Embryonic facial prominence (tissue), 1 donor: ENCODE measurements around the gene IFNAR2.

Experiments used
- DNase-seq: peaks from one replicate; pipeline ENCODE4 v3.0.0-alpha.2; 2016; ENCODE audit errors: extremely low spot score

The IFNAR2 gene

DNA sequence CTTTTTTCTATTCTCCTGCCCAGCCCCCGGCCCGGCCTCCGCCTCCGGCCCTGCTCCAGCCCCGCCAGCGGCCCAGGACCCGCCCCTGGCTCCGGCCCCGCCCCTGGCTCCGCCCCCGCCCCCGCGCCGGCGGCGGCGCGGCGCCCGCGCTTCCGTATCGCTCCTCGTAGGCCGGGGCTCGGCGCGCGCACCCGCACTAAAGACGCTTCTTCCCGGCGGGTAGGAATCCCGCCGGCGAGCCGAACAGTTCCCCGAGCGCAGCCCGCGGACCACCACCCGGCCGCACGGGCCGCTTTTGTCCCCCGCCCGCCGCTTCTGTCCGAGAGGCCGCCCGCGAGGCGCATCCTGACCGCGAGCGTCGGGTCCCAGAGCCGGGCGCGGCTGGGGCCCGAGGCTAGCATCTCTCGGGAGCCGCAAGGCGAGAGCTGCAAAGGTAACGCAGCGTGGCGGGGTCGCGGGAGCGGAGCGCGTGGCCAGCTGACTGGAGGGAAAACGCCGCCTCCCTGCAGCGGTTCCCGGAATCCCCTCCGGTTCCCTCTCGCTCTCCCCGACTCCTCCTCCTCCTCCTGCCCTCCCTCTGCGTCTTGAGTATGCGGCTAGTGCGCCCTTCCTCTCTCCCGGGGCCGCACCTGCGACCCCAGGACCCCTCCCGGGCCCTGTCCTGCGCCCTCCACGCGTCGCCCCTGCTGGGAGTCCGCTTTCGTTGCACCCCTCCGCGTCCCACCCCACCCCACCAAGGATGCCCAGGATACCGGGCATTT lies at the start of gene IFNAR2:
Gene IFNAR2, plus strand, starts transcription at position 155 of the 761 bp plus-strand sequence. CDS start 11,985 bp downstream, outside the sequence.
- peak; percentile 35 for DNase-seq

DNA sequence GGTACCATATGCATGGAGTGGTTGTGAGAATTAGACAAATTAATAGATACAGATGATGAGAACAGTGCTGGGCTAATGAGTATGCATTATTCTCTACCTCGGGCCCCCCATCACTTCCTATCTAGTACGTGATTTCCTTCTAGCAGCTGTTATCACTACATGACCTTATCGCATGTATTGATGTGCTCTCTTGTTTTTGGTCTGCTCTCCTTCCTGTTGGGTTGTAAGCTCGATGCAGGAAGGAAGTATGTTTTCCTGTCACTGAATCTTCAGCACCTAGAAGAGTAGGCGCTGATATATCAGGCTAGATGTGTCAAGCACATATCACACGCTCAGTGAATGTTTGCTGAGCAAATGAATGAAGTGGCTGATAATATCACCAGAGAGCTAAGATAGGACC lies 43.9 kb upstream of the IFNAR2 start:
- DNase-seq: no peak

DNA sequence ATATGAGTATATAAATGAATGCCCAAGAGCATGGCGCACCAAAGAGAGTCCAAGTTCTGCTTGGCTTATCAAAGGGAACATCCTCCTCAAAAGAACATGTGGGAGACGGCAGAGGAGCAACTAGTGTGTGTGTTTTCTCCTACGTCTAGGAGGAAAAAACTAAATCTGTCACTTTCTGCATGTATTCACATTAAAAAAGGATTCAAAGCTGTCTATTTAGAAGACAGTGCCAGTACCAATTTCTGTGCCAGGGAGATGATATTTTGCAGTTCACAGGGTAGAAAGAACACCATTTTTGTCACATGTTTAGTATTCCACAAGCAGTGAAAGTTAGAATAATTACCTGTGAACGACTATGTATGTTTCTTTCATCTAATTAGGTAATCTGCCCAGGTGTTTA lies 42.5 kb upstream of the IFNAR2 start:
- DNase-seq: no peak

DNA sequence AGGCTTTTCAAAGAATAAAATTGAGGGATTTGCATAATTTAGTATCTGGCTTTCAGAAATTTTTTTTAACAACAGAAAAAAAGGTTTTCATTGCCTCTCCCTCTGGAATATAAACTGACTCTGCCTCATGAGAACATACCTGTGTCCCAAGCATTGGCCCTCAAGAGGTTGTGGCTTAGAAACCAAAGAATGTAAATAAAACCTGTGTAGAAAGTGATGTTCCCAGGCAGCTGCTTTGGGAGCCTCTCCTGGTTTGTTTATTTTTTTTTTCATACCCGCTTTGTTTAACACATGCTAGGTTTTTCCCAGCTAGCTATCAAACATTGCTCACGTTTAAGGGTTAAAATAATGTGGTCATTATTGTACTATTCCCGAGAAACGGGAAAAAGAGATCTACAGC lies 40.5 kb upstream of the IFNAR2 start:
- DNase-seq: no peak

DNA sequence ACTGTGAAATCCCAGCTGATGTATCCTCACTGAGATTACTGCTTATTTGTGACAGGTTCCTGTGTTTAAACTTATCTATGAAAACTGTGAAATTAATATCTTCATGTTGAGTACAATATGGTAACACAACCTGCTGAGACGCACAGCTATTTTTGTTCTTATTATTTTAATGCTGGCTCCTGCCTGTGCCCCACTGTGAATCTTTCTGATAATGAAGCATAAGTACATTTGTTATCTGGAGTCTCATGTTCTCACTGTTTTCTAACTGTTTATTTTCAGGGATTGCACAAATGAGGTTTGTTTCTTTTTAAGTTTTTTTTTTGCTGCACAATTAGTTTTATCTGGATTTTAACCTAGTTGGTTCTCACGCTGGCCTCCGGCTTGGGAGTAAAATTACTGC lies 39.9 kb upstream of the IFNAR2 start:
- no peak for DNase-seq

DNA sequence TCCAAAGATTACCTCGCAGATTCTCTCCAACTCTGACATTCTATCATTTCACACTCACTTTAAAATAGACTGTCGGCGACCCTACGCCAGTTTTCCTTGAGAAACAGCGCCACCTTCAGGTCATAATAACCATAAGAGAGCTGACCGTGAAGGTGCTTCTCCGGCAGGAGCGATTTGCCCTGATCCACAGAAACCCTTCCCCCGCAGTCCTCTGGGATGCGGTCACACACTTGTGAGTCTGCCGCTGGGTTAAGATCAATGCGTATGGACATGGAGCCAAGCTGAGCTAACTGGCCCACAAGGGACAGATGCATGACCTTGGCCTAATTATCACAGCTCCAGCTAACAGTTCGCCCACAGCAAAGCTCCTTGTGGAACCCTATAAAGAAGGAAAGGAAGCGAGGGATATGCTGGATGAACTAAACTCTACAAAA lies 32.8 kb upstream of the IFNAR2 start:
- DNase-seq: peak; percentile 34

DNA sequence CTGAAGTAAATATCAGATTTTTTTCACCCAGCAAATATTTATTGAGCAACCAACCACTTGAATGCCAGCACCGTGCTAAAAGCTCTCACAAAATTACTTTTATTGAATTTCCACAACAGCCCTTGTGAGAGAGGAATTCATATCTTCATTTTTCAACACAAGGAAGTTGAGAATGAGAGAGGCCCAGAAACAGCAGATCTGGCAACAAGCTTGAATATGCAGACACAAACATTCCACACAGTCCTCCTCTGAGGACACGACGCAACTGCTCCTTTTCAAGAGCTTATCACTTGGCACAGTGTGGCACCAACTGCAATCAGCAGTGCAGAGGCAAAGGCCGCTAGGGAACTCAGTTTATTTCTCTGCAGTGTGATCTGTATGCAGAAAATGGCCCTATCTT lies 32.2 kb upstream of the IFNAR2 start:
- DNase-seq: no peak

DNA sequence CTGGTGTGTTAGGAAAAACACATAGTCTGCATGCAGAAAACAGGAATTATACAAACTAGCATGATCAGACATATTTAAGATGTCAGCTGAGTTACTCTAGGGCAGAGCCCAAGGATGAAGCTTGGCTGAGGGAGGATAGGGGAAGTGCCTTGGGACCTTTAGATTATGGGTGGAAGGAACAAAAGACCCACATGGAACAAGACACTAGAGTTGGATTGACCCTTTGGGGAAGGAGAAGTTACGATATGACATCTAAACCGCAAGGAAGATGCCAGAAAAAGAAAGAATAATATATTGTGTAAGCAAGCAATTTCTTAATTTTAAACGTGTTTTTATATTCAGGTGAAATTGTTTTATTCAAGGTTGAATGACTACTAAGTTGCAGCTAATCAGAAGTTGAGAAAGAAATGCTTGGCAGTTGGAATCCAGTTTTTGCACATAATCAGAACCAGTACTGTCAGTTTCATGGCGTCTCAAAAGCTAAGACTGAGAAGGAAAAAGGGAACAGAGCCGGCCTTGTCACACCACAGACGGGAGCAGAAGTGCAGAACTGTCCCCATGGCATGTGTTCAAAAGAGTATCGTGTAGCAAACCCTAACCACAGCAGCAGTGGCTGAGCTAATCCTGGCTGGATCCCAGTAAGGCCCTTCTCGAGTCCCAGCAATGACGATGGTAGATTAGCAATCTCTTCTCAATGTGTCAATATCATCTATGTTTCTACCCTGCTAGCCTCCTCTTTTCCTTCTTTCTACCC lies 31.2 kb upstream of the IFNAR2 start:
- DNase-seq: no peak

DNA sequence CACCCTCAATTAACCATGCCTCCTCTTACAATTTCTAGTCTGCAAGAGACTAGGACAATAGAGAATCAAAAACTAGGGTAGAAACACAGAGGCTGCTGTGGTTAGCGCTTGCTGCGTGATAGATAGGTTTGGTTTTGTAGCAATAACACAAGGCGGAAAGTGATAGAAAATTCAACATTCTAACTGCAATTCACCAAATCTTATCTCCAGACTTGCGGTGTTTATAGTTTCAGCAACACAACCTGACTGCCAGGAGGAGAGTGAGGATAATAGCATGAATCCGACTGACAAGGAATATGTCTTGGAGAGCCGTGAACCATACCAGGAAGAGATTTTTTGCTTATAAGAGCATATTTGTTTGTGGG lies 30.7 kb upstream of the IFNAR2 start:
- no peak for DNase-seq

DNA sequence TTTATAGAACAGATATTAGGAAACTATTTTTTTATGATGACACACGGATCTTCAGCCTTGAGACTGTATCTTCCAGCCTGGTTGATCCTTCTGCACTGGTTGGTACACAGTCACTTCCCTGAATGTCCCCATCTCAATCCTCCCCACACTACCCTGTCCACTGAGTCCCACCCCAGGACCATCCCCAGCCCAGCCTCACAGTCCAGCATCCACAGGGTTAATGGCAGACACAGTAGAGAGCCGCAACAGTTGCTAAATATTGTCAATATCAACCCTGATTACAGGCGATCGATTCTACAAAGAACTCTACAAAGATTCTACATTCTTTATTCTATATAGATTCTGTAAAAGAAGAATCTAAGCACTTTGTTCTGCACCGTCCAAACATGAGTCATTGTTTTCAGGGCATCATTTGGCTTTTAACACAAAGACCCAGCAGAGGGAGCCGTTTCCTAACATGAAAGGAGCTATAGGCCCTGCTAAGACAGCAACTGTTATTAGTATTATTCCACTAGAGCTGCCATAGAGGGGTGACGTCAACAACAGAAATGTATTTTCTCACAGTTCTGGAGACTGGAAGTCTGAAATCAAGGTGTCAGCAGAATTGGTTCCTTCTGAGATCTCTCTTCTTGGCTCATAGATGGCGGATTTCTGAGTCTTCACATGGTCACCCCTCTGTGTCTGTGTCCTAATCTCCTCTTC lies 30.1 kb upstream of the IFNAR2 start:
- DNase-seq: peak; percentile 93

DNA sequence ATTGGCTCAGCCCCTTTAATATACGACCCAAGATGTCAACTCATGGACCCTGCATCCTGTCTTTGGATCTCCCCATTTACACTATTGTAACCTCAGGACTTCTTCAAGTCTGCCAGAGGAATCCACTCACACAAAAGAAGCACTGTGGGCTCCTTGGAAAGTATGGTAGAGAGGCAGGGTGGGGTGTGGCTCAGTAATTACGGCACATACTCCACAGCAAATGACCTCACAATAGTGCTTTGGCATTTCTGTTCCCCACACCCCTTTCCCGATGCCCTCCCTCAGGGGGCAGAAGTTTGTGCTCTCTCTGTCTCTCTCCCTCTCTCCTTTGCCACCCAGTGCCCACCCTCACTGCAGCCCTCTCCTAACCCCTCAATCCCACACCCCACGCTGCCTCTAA lies 27.8 kb upstream of the IFNAR2 start:
- no peak for DNase-seq

DNA sequence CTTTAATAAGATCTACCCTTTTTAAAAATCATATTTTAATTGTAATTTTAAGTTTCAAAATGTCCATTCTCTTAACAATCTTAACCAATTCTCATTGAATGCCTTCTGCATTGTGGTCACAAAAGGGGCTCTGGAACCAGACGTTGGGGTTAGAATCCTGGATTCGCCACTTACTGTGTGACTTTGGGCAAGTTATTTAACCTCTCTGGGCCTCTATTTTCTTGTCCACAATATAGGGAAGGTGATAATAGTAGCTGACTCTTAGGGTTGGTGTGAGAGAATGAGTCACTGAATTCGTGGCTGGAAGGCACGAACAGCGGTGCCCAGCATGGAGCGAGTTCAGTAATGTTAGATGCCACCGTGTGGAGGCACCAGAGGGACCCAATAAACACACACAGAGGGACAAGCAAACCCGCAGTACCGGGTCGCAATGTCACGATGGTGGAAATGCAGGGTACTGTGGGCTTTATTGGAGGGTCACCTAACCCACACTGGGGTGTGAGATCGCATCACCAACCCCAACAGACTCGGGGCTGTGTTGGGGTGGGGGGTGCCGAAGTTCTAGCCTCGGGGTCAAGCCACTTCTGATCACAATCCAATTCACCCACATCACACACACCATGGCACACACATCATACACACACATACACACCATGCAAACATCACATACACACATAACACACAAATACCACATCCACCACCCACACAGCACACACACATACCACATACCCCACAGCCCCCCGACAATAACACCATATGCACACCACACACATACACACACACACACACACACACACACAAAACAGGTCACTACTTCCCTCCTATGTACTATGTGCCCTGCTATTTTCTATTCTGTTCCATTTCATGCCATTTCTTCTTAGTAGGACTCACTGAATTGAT lies 27.0 kb upstream of the IFNAR2 start:
- no peak for DNase-seq

DNA sequence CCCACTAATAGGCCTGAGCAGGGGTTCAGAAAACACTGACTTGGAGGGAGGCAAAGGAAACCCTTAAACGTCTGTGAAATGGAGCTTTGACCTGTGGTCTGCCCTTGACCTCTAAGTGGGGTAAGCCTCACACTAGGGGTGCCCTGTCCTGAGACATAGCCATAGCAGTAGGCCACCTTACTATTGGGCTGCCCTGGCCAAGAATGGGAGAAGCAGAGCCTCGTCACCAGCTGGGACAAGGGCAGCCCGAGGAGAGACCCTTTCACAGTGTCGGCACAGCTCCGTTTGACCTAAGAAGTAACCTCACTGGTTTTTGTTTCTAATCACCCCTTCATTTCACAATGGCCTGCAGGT lies 26.4 kb upstream of the IFNAR2 start:
- DNase-seq: no peak

DNA sequence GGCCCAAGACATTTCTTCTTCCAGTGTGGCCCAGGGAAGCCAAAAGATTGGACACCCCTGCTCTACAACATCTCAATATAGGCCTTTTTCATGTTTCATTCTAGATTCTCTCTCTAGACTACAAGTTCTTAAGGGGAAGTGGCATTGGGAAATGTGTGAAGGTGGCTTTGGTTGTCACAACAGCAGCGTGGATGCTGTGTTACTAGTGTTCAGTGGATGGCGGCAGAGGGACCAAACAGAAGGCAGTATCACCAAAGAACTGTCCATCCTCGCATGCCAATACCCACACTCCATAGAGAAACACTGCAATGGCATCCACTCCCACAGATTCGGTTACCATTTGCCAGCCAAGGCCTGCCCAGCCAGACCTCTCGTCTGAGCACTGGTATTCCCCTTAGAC lies 24.3 kb upstream of the IFNAR2 start:
- no peak for DNase-seq

DNA sequence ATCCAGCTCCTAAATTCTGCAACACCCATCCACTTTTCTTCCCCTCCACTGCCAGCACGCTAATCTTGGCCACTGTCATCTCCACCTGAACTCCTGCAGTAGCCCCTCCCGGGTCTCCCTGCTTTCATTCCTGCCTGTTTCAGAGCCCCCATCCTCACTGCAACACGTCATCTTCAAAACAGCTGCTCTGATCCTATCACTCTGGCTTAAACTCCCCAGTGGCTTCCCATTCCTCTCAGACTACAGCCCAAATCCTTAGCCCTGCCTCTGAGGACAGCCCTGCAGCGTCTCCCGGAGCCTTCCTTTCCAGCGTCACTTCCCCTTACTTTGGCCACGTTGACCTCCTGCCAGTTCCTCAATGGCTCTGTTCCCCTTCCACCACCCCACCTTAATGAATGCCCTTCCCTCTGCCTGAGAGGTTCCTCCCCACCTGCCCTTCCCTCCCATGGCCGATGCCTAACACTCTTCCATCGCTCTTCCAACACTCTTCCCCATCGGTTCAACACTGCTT lies 22.9 kb upstream of the IFNAR2 start:
- no peak for DNase-seq

DNA sequence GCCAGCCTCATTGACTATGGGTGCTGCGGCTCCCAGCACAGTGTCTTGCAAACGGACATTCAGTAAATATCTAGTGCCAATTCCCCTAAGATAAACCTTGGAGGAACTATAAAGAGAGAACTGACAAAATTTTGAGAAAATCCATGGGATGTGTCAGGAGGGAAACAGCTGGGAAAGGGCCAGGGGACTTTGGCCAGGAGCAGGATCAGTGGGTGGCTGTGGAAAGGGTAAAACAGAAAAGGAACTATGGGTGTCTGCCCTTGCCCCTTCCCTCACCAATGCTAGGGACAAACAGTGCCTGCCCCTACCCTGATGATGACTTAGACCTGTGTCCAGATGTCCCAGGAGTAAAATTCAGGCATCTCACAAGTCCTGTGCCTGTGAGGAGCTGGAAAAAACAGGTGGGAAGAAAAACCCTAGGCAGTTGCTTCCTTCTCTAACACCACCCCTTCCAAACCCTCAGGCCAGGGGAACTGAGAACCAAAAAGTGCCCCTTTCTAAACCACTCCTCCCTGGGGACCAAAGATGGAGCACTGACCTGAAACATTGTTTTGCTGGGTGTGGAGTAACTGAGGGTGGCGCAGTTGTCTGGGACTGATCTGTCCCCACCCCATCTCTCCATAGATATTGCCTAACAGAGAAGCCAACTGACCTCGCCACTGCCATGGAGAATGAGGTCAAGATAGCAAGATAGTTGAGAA lies 22.1 kb upstream of the IFNAR2 start:
- DNase-seq: no peak

DNA sequence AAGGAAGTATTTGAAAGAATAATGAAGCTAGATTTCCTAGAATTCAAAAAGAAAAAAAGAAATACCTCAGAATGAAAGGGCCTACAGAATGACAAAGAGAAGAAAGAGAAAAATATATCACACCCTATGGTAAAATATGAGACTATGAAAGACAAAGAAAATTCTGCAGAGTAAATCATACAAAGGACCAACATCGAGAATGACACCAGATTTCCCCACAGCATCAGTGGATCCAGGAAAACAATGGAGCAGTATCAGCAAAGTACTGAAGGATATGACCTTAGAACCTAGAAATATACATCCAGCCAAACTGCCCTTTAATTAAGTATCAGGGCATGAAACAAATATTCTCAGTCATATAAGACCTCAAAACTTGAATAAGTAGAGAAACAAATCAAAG lies 21.2 kb upstream of the IFNAR2 start:
- no peak for DNase-seq

DNA sequence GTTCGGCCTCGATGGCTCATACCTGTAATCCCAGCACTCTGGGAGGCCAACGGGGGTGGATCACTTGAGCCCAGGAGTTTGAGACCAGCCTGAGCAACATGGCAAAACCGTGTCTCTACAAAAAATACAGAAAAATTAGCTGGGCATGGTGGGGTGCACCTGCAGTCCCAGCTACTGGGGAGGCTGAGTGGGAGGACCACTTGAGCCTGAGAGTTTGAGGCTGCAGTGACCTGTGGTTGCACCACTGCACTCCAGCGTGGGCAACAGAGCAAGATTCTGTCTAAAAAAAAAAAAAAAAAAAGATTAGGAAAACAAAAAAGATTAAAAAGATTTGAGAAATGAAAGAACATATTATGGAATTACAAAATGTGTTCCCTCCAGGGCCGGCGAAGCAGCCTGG lies 18.4 kb upstream of the IFNAR2 start:
- DNase-seq: no peak

DNA sequence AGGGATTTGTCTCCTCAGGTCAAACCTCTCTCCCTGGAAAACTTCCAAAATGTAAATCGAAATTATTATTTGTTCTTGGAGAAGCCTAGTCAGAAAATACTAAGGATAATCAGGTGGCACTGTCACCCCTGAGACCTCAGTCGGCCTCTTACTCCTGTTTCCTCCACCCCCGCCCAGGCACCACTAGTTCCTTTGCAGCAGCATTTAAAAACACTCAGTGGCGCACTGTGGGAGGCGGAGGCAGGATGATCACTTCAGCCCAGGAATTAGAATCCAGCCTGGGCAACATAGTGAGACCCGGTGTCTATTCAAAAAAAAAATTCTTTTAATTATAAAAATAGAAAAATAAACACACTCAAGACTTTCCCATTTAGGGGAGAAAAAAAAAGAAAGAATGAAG lies 18.0 kb upstream of the IFNAR2 start:
- DNase-seq: no peak

DNA sequence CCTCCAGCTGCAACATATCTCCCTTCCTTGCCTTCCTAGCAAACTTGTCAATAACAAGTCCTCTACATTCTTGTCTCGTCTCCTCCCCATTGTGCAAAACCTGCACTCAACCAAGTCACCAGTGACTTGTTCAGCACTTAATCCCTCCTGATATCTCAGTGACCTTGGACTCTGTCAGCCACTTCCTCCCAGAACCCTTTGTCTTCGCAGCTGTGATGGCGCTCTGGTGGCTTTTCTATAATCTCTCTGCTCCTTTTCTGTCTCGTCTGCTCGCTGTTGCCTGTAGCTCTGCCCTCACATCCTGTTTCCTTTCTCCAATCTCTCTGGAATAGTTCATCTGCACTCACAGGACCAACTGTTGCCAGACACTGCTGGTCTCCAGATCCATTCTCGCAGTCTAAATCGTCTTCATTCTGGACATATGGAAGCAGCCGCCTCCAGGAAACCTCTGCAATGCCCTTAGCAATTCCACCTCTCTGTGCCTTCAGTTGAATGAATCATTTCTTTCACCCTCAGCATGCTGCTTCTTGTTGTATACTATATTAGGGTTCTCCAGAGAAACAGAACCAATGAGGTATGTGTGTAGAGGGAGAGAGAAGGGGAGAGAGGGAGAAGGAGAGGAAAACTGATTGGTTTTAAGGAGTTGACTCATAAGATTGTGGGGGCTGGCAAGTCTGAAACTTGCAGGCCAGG lies 17.4 kb upstream of the IFNAR2 start:
- no peak for DNase-seq
